ENCODE measurements around the gene MSRB3. TPM values are rescaled to one million over a fixed set of nuclear protein-coding genes. Genes with fewer than 3 reads are reported as not detected.
"Not testable (repeated sequence)": the region's sequence is repeated elsewhere in the genome, so short reads cannot be mapped to it uniquely, and the experiment has no call there.

MSRB3 gene
- total and polyA plus RNA-seq, 5 experiments from 2014 or later, result not detected

DNA sequence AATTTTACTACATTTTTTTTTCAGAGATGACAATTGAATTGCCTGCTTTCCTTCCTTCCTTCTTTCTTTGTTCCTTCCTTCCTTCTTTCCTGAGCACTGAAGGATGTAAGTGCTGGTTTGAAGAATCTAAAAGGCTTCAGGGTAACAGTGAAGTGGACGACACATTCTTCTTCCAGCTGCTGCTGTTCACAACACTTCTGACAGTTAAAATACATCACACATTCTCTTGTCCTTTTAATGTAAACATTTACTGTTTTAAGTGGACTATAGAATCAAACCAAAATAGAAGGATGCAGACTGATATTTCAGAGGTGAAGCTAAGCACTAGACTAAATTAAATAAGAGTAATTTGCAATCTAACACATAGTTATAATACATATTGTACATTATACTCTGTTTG is 151.5 kb downstream of the MSRB3 start:
- H3K36me3 Mint-ChIP-seq, result no peaks in the 10 kb centered on the region
- no peak overlapping the region for H3K4me3 Mint-ChIP-seq
- peaks cover under 1 to 18% (median 7%) of the 10 kb centered on the region in 9 donors for H3K9me3 Mint-ChIP-seq
- peaks cover 0 to 24% (median 8%) of the 10 kb centered on the region in 5 donors for H3K27me3 Mint-ChIP-seq
- DNase-seq (no peak), ATAC-seq (no peak)
- H3K4me1 Mint-ChIP-seq, result no peaks in the 10 kb centered on the region
- POLR2A ChIA-PET, result no interaction called here
- H3K27ac Mint-ChIP-seq, result no peak overlapping the region

DNA sequence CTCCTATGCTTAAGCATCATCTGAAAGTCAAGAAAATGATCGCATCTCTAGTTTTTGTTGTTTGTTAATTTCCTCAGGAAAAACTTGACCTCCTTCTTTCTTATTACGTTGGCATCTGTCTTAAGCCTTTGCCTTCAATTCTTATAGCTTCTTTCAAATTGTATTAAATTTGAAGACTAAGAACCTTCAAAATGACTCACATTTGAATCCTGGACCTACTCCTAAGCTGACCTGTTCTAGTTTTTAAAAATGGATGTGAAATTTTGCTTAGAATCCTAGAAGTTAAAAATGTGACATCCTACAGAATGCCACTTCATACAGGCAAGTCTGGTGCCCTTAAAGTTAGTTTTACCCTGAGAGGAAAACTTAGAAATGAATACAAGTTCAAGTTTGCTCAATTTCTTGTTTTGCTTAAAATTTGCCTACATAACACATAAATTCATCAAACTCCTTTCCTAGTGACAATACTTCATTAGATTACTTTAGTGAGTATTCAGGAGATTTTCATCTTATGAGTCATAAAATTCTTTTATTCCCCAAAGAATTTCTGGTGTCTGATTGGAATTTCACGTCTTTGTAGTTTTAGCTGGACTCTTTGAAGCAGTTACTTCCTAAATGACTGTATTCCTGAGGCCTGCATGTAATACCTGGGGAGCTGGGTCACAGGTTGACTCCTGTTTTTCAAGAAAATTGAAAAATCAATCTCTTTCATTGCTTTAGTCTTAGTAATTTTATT is 152.3 kb downstream of the MSRB3 start:
- H3K27me3 Mint-ChIP-seq, result peaks cover 0 to 24% (median 8%) of the 10 kb centered on the region in 5 donors
- H3K27ac Mint-ChIP-seq, result no peak overlapping the region

DNA sequence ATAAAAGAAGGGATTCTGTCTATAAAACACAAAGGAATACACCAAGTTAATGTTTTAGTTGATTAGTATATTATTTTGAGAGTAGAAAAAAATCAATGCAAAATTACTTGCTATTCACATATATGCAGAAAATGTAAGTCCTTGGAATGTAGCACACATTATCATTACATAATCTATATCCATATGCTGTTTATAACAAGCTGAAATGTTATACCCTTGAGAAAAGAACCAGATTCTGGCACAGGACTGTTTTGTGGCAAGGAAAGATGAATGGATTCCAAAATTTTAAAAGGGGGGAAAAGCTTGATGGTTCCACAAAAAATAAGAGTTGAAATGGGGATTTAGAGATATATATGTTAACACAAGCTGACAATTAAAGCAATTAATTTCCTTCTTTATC is 153.6 kb downstream of the MSRB3 start:
- ATAC-seq, result no peak
- Mint-ChIP-seq H3K27ac (no peak overlapping the region), H3K9me3 (peaks cover 0 to 5% (median 3%) of the 10 kb centered on the region in 9 donors), H3K4me1 (no peaks in the 10 kb centered on the region), H3K4me3 (no peak overlapping the region), H3K36me3 (no peaks in the 10 kb centered on the region), H3K27me3 (peaks cover 1 to 17% (median 8%) of the 10 kb centered on the region in 5 donors)
- no peak for DNase-seq
- POLR2A ChIA-PET, result no interaction called here

More for the DNA sequence above, 152.3 kb downstream of the MSRB3 start:
- H3K36me3 Mint-ChIP-seq, result no peaks in the 10 kb centered on the region
- H3K4me3 Mint-ChIP-seq, result no peak overlapping the region
- no peak for ATAC-seq
- POLR2A ChIA-PET, result no interaction called here
- no peaks in the 10 kb centered on the region for H3K4me1 Mint-ChIP-seq
- peaks cover 1 to 18% (median 5%) of the 10 kb centered on the region in 9 donors for H3K9me3 Mint-ChIP-seq
- no peak for DNase-seq

DNA sequence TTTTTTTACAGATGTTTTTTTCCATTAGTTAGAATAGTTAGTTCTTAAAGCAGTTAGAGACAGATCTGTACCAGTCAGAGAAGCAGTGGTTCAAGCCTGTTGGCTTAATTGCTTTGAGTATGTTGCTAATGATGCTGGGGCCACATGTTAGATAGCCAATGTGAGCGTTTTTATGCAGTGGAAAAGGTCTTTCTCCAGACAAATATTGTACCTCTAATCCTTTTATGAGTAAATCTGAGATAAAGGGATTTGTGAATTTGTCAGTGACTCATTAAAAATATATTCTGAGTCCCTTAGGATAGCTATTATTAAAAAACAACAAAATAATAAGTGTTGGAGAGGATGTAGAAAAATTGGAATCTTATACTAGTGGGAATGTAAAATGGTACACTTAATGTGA is 154.2 kb downstream of the MSRB3 start:
- Mint-ChIP-seq H3K27me3 (peaks cover 1 to 14% (median 8%) of the 10 kb centered on the region in 5 donors), H3K4me3 (no peak overlapping the region), H3K27ac (no peak overlapping the region), H3K9me3 (peaks cover 0 to 4% (median under 1%) of the 10 kb centered on the region in 9 donors), H3K4me1 (no peaks in the 10 kb centered on the region), H3K36me3 (no peaks in the 10 kb centered on the region)
- DNase-seq, result no peak
- ATAC-seq, result no peak
- POLR2A ChIA-PET, result no interaction called here

DNA sequence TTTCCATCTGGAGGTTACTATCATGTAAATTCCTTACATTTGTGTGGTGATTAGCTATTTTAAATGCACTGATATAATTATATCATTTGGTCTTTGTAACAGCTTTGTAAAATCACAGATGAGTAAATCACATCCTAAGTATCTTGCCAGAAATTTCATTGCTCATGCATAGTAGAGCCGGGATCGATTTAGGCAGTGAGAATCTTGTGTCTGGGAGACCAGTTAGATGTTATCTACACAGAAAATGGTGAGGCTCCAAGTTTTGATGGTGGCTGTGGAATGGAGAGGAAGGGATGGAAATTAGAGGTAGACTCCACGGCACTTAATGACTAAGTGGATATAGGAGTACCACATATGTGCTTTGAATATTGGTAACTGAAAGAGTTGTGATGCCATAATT is 156.3 kb downstream of the MSRB3 start:
- H3K4me1 Mint-ChIP-seq, result no peaks in the 10 kb centered on the region
- POLR2A ChIA-PET, result no interaction called here
- peaks cover 1 to 27% (median 5%) of the 10 kb centered on the region in 5 donors for H3K27me3 Mint-ChIP-seq
- H3K4me3 Mint-ChIP-seq, result no peak overlapping the region
- ATAC-seq (no peak), DNase-seq (no peak)
- H3K27ac Mint-ChIP-seq, result no peak overlapping the region
- H3K36me3 Mint-ChIP-seq, result no peaks in the 10 kb centered on the region
- H3K9me3 Mint-ChIP-seq, result peaks cover 0 to 3% (median 0%) of the 10 kb centered on the region in 9 donors

DNA sequence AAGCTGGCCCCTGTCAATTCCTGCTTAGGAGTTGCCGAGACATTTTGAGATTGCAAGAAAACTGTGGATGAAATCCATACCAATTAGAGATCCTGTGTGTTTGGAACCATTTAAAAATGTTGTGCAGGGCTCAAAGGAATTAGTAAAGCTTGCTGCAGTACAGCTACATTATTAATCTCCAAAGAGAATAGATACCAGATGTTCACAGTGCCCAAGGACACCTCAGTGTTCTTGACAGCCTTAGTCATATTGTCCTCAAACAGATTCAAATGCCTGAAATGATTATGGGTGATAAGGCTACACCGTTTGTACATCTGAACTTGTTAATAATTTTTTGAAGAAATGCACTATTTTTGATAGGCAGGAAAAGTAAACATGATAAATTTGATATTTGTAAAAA is 164.6 kb downstream of the MSRB3 start:
- POLR2A ChIA-PET, result no interaction called here
- H3K27ac Mint-ChIP-seq, result no peak overlapping the region
- DNase-seq (no peak), ATAC-seq (no peak)
- H3K27me3 Mint-ChIP-seq, result peaks cover 2 to 20% (median 5%) of the 10 kb centered on the region in 5 donors
- H3K9me3 Mint-ChIP-seq, result no peaks in the 10 kb centered on the region
- no peaks in the 10 kb centered on the region for H3K36me3 Mint-ChIP-seq
- H3K4me3 Mint-ChIP-seq, result no peak overlapping the region
- H3K4me1 Mint-ChIP-seq, result no peaks in the 10 kb centered on the region

DNA sequence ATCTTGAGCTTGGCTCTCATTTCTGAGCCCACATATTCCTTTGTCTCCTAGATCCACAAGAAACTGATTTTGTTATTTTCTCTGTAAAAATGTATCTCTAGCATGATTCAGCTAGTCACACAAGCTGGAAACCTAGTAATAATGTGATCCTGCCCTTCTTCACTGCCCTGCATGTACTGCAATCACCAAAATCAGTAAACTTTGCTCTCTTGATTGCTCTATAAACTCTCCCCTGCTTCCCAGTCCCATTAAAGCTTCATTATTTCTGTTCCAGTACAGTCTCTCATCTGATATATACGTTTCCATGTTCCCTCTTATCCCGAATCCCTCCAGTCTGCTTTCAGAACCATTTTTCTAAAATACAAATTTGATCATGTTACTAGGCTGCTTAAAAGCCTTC is 166.5 kb downstream of the MSRB3 start:
- DNase-seq (no peak), ATAC-seq (no peak)
- no peaks in the 10 kb centered on the region for H3K4me1 Mint-ChIP-seq
- POLR2A ChIA-PET, result no interaction called here
- no peak overlapping the region for H3K27ac Mint-ChIP-seq
- H3K4me3 Mint-ChIP-seq, result no peak overlapping the region
- no peaks in the 10 kb centered on the region for H3K9me3 Mint-ChIP-seq
- H3K27me3 Mint-ChIP-seq, result peaks cover 0 to 12% (median 2%) of the 10 kb centered on the region in 5 donors
- no peaks in the 10 kb centered on the region for H3K36me3 Mint-ChIP-seq

DNA sequence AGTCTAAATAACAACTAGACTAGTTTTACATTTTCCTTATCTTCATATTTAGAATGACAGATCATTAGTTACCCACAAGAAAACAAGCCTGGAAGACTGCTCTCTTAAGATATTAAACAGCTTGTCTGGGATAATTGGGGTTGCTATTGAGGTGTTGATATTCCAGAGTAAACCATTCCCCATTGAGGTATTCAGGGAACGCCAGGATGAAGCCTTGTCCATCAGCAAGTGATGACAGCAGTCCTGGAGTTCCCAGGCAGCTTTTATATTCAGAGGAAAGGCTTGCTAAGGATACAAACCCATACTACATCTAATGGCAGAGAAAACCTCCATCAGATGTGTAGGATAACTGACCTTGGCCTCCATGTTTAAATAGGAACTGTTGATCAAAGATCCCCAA is 168.4 kb downstream of the MSRB3 start:
- POLR2A ChIA-PET, result no interaction called here
- no peak overlapping the region for H3K27ac Mint-ChIP-seq
- peaks cover 0 to 12% (median 4%) of the 10 kb centered on the region in 5 donors for H3K27me3 Mint-ChIP-seq
- ATAC-seq, result no peak
- DNase-seq, result no peak
- no peaks in the 10 kb centered on the region for H3K9me3 Mint-ChIP-seq
- H3K36me3 Mint-ChIP-seq, result no peaks in the 10 kb centered on the region
- H3K4me3 Mint-ChIP-seq, result no peak overlapping the region
- no peaks in the 10 kb centered on the region for H3K4me1 Mint-ChIP-seq

DNA sequence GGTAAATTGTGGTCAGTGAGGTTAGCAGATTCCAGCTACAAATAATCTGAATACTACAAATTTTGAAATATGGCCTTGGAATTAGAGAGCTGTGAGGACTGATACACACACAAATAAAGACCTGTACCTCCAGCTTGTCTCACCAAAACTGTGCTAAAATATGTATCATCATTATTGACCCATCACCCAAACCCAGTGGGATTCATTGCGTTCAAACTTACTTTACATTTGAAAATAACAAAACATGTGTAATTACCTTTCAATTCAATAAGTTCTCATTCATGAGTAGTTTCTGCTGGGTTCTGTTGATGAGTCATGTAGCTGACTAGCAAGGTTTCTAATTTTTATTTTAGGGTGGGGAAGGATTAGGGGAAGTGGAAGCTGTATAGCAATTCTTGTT is 170.9 kb downstream of the MSRB3 start:
- ATAC-seq, result no peak
- Mint-ChIP-seq H3K36me3 (no peaks in the 10 kb centered on the region), H3K27ac (no peak overlapping the region), H3K9me3 (no peaks in the 10 kb centered on the region), H3K4me3 (no peak overlapping the region), H3K4me1 (no peaks in the 10 kb centered on the region), H3K27me3 (peaks cover 0 to 12% (median 4%) of the 10 kb centered on the region in 5 donors)
- DNase-seq, result no peak
- POLR2A ChIA-PET, result no interaction called here

DNA sequence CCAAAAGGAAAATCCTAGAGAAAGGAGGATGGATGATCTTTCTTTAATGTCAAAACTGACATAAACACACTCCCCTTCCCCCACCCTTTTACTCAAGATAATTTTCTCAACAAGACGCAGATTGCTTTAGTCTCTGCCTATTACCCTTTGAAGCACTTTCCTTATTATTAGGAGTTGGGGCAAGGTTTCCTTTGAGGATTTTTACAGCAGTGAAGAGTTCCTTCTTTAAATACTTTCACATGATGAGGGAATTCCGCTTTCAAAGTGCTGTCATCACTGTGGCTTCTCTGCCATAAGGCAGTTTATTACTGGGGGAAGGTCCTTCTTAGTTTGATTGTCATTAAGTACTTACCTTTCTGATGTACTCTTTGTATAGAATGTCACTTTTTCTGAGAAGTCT is 172.1 kb downstream of the MSRB3 start:
- no peaks in the 10 kb centered on the region for H3K36me3 Mint-ChIP-seq
- no peak overlapping the region for H3K27ac Mint-ChIP-seq
- peaks cover 0 to 4% (median 4%) of the 10 kb centered on the region in 5 donors for H3K27me3 Mint-ChIP-seq
- no peak for DNase-seq
- ATAC-seq, result no peak
- POLR2A ChIA-PET, result no interaction called here
- no peaks in the 10 kb centered on the region for H3K4me1 Mint-ChIP-seq
- H3K9me3 Mint-ChIP-seq, result no peaks in the 10 kb centered on the region
- H3K4me3 Mint-ChIP-seq, result no peak overlapping the region

DNA sequence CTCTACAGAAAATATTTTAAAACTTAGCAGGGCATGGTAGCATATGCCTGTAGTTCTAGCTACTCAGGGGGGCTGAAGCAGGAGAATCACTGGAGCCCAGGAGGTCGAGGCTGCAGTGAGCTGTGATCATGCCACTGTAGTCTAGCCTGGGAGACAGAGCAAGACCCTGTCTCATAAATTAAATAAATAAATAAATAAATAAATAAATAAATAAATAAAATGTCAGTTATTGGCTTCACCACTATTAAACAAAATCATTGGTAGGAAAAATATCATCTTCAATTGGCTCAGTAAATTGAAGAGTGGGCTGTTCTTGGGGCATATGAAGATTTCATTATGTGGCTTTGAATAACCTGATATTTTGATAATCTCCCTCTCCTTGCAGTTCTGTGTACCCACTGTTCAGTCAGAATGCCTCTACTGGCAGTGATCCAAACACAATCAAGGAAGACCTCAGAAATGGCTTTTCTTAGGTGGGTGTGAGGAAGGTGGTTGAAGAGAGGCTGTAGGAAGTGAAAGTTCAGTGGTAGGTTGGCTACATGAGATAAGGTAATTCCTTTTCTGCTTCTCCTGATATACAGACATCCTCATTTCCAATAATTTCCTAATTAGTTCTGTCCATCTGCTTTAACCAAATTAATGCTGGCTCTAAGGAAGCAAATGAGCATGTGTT is 175.8 kb downstream of the MSRB3 start:
- Mint-ChIP-seq H3K36me3 (peaks cover 0 to 2% (median 0%) of the 10 kb centered on the region in 3 donors), H3K27me3 (peaks cover 0 to 4% (median 0%) of the 10 kb centered on the region in 5 donors), H3K4me1 (no peaks in the 10 kb centered on the region), H3K27ac (no peak overlapping the region), H3K4me3 (no peak overlapping the region), H3K9me3 (peaks cover 0 to 4% (median 0%) of the 10 kb centered on the region in 9 donors)
- DNase-seq (no peak), ATAC-seq (no peak)
- POLR2A ChIA-PET, result no interaction called here

DNA sequence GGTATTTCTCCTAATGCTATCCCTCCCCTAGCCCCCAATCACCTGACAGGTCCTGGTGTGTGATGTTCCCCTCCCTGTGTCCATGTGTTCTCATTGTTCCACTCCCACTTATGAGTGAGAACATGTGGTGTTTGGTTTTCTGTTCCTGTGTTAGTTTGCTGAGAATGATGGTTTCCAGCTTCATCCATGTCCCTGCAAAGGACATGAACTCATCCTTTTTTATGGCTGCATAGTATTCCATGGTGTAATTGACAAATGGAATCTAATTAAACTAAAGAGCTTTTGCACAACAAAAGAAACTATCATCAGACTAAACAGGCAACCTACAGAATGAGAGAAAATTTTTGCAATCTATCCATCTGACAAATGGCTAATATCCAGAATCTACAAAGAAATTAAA is 178.9 kb downstream of the MSRB3 start:
- H3K9me3 Mint-ChIP-seq, POLR2A ChIA-PET, H3K36me3 Mint-ChIP-seq, H3K4me3 Mint-ChIP-seq, H3K4me1 Mint-ChIP-seq, ATAC-seq, DNase-seq, H3K27me3 Mint-ChIP-seq, H3K27ac Mint-ChIP-seq: not testable (repeated sequence)

DNA sequence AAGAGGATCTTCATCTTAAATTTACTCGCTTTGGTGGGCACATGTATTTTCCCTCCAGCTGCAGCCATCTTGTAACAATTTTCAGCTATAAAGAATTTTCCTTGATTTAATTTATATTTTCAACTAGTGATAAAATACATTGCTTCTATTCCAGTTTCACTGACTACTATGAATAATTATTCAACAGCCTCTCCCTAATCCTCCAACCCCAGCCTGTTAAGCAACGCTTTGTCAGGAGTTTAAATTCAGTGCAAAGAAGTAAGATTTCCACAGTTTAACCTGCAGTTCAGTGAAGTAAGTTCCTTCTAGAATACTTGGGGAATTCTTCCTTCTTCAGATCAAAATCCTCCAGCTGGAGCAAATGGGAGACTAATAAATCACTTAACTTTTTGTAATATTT is 180.2 kb downstream of the MSRB3 start:
- peaks cover 0 to 2% (median 0%) of the 10 kb centered on the region in 5 donors for H3K27me3 Mint-ChIP-seq
- H3K27ac Mint-ChIP-seq, result no peak overlapping the region
- H3K4me3 Mint-ChIP-seq, result no peak overlapping the region
- H3K36me3 Mint-ChIP-seq, result peaks cover 0 to 2% (median 0%) of the 10 kb centered on the region in 3 donors
- ATAC-seq, result no peak
- no peaks in the 10 kb centered on the region for H3K4me1 Mint-ChIP-seq
- peaks cover 0 to 4% (median 0%) of the 10 kb centered on the region in 9 donors for H3K9me3 Mint-ChIP-seq
- POLR2A ChIA-PET, result no interaction called here
- DNase-seq, result no peak

All from naive thymus-derived CD8-positive, alpha-beta T cell (primary cell).